Astrocyte (in vitro differentiated cells and primary cell): ENCODE measurements around the gene HK3. TPM values are rescaled to one million over a fixed set of nuclear protein-coding genes. Genes with fewer than 3 reads are reported as not detected.

Experiments used
- DNase-seq: peaks from one replicate; pipeline ENCODE4 v3.0.0-alpha.2; 2010; ENCODE audit warnings: low read depth
- FAIRE-seq: peaks from 2 replicates; lab custom pipeline; 2011; peaks lifted over from hg19 to GRCh38; lab: Jason Lieb, UNC
- H2AFZ ChIP-seq: 2 replicates; pipeline ENCODE4 v1.6.0; 2012; ENCODE audit warnings: low read depth, low read length, inconsistent platforms
- H3K27ac ChIP-seq: 2 replicates; pipeline ENCODE4 v1.5.1; 2011; ENCODE audit warnings: low read depth, low read length, inconsistent platforms
- H3K27me3 ChIP-seq: 2 replicates; pipeline ENCODE4 v1.6.0; 2011; ENCODE audit warnings: low read length, inconsistent platforms; ENCODE audit not compliant: insufficient read depth
- H3K36me3 ChIP-seq: 2 replicates; pipeline ENCODE4 v1.5.1; 2011; ENCODE audit warnings: low read length, inconsistent platforms; ENCODE audit not compliant: insufficient read depth
- H3K4me1 ChIP-seq: 2 replicates; pipeline ENCODE4 v1.5.1; 2011; ENCODE audit warnings: low read length, inconsistent platforms; ENCODE audit not compliant: insufficient read depth
- H3K4me2 ChIP-seq: 2 replicates; pipeline ENCODE4 v1.6.0; 2012; ENCODE audit warnings: low read length, inconsistent platforms
- H3K4me3 ChIP-seq: 2 replicates; pipeline ENCODE4 v1.5.1; 2011; ENCODE audit warnings: low read depth, mild to moderate bottlenecking, low read length, inconsistent platforms; ENCODE audit not compliant: insufficient read depth
- H3K79me2 ChIP-seq: 2 replicates; pipeline ENCODE4 v1.6.0; 2012; ENCODE audit warnings: mild to moderate bottlenecking, low read length, inconsistent platforms; ENCODE audit not compliant: insufficient read depth
- H3K9ac ChIP-seq: 2 replicates; pipeline ENCODE4 v1.6.0; 2012; ENCODE audit warnings: mild to moderate bottlenecking, low read length, inconsistent platforms
- H3K9me3 ChIP-seq: 2 replicates; pipeline ENCODE4 v1.5.1; 2012; ENCODE audit warnings: low read depth, mild to moderate bottlenecking, low read length, inconsistent platforms; ENCODE audit not compliant: insufficient read depth
- H4K20me1 ChIP-seq: 2 replicates; pipeline ENCODE4 v1.6.0; 2012; ENCODE audit warnings: low read length, inconsistent platforms; ENCODE audit not compliant: insufficient read depth
- H3K27ac Mint-ChIP-seq: one replicate; pipeline ENCODE4 v1.8.0; 2021; ENCODE audit warnings: mild to moderate bottlenecking, mixed read lengths; ENCODE audit not compliant: unreplicated experiment
- H3K27me3 Mint-ChIP-seq: one replicate; pipeline ENCODE4 v1.8.0; 2021; ENCODE audit warnings: low read depth, mixed read lengths; ENCODE audit not compliant: unreplicated experiment
- H3K36me3 Mint-ChIP-seq: one replicate; pipeline ENCODE4 v1.8.0; 2021; ENCODE audit warnings: low read depth, mixed read lengths; ENCODE audit not compliant: unreplicated experiment
- H3K4me1 Mint-ChIP-seq: one replicate; pipeline ENCODE4 v1.8.0; 2021; ENCODE audit warnings: low read depth, mixed read lengths; ENCODE audit not compliant: unreplicated experiment
- H3K4me3 Mint-ChIP-seq: one replicate; pipeline ENCODE4 v1.8.0; 2021; ENCODE audit warnings: mild to moderate bottlenecking, moderate library complexity, mixed read lengths; ENCODE audit not compliant: unreplicated experiment
- H3K9me3 Mint-ChIP-seq: one replicate; pipeline ENCODE4 v1.8.0; 2021; ENCODE audit warnings: mild to moderate bottlenecking, mixed read lengths; ENCODE audit not compliant: unreplicated experiment
- EZH2 ChIP-seq: IDR thresholded peaks from 2 replicates; pipeline ENCODE4 v1.6.1; 2012; ENCODE audit warnings: mild to moderate bottlenecking, low read length, inconsistent platforms; ENCODE audit not compliant: insufficient read depth
- total RNA-seq: library from RNA; stranded (reverse); gene quantifications from 2 replicates; pipeline ENCODE4 v1.2.1, GENCODE V29; 2021
- TF ChIP-seq, protein P1 (sequence below): IDR thresholded peaks from 2 replicates; pipeline ENCODE4 v1.5.1; 2011; ENCODE audit warnings: low read depth, mild to moderate bottlenecking, inconsistent platforms, low read length, moderate library complexity; ENCODE audit not compliant: insufficient read depth

The HK3 gene
- total RNA-seq, 1 donor from 2014 or later: not detected

DNA sequence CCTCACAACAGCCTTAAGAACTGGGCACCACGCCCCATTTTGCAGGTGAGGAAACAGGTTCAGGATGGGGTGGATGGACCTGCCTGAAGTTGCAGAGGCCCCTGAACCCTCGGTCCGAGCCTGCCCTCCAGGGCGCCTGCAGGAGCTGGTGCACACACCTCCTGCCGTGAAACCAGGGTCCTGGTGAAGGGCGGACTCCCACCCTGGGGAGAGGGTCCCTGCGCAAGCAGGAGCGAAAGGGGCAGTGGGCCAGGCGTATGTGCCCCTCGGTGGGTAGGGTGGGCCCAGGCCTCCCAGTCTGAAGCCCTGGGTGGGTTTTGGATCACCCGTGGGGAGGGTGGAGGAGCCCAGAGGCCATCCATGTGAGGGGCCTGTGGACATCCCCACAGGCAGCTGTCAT lies 37.9 kb downstream of the HK3 start:
- H3K4me2 ChIP-seq: no peak overlapping the region
- Mint-ChIP-seq H3K36me3 (no peaks in the 10 kb centered on the region), H3K4me1 (peaks cover 4% of the 10 kb centered on the region), H3K27me3 (peaks cover 60% of the 10 kb centered on the region), H3K27ac (no peak overlapping the region), H3K4me3 (no peak overlapping the region), H3K9me3 (no peaks in the 10 kb centered on the region)
- H3K9ac ChIP-seq: no peak overlapping the region
- no peak for DNase-seq
- no peak overlapping the region for H3K4me3 ChIP-seq
- H3K27ac ChIP-seq: no peak overlapping the region
- H4K20me1 ChIP-seq: no peaks in the 10 kb centered on the region
- TF ChIP-seq, protein P1, sequence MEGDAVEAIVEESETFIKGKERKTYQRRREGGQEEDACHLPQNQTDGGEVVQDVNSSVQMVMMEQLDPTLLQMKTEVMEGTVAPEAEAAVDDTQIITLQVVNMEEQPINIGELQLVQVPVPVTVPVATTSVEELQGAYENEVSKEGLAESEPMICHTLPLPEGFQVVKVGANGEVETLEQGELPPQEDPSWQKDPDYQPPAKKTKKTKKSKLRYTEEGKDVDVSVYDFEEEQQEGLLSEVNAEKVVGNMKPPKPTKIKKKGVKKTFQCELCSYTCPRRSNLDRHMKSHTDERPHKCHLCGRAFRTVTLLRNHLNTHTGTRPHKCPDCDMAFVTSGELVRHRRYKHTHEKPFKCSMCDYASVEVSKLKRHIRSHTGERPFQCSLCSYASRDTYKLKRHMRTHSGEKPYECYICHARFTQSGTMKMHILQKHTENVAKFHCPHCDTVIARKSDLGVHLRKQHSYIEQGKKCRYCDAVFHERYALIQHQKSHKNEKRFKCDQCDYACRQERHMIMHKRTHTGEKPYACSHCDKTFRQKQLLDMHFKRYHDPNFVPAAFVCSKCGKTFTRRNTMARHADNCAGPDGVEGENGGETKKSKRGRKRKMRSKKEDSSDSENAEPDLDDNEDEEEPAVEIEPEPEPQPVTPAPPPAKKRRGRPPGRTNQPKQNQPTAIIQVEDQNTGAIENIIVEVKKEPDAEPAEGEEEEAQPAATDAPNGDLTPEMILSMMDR: no peak
- no peak for TF ChIP-seq EZH2
- H3K9me3 ChIP-seq: no peaks in the 10 kb centered on the region
- H3K36me3 ChIP-seq: no peaks in the 10 kb centered on the region
- H2AFZ ChIP-seq: no peak overlapping the region
- H3K79me2 ChIP-seq: no peaks in the 10 kb centered on the region
- no peaks in the 10 kb centered on the region for H3K4me1 ChIP-seq
- H3K27me3 ChIP-seq: peaks cover 21% of the 10 kb centered on the region
- no peak for FAIRE-seq

DNA sequence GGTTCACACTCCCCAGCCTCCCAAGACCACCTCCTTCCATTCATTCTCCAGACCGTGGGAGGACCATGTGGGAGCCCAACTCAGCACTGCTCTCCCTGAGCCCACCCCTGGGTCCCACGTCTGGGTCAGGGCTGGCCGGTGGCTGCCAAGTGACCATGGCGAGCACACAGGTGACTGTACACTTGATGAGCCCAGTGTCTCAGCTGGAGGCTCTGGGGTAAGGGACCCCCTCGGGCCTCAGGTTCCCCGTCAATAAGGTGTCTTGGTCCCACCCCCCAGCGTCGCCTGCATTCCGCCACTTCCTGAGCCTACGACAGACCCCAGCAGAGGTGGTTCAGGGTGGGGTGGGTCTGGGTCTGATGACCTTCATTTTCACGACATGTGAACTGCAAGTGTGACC lies 38.8 kb downstream of the HK3 start:
- Histone ChIP-seq H3K27ac (no peak overlapping the region), H3K4me3 (no peak overlapping the region), H3K36me3 (no peaks in the 10 kb centered on the region), H2AFZ (no peak overlapping the region), H3K9me3 (no peaks in the 10 kb centered on the region), H3K9ac (no peak overlapping the region), H4K20me1 (no peaks in the 10 kb centered on the region), H3K79me2 (no peaks in the 10 kb centered on the region), H3K27me3 (peaks cover 16% of the 10 kb centered on the region), H3K4me2 (no peak overlapping the region), H3K4me1 (no peaks in the 10 kb centered on the region)
- no peaks in the 10 kb centered on the region for H3K9me3 Mint-ChIP-seq
- H3K27me3 Mint-ChIP-seq: peaks cover 51% of the 10 kb centered on the region
- H3K27ac Mint-ChIP-seq: no peak overlapping the region
- H3K36me3 Mint-ChIP-seq: no peaks in the 10 kb centered on the region
- FAIRE-seq: no peak
- no peak for DNase-seq
- TF ChIP-seq EZH2: no peak
- TF ChIP-seq, protein P1: no peak
- no peak overlapping the region for H3K4me3 Mint-ChIP-seq
- H3K4me1 Mint-ChIP-seq: peaks cover 4% of the 10 kb centered on the region

DNA sequence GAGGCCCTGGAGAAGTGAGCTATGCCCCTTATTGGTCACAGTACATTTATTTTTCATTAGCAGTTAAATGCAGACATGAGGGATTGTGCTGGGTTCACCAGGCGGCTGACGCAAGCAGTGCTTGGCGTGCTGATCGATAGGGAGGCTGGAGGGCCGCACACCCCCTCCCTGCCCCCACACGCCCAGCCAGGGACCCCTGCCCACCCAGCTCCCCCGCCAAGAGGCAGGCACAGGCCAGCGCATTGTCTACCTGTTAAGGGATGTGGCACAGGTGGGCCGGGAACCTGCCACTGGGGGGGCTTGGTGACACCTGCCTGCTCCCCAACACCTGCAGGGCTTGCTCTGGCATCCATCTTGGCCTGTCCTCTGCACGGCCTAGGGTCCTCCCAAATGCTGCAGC lies 39.2 kb downstream of the HK3 start:
- Histone ChIP-seq H3K4me3 (no peak overlapping the region), H3K4me2 (no peak overlapping the region), H2AFZ (no peak overlapping the region), H3K36me3 (no peaks in the 10 kb centered on the region), H3K9me3 (no peaks in the 10 kb centered on the region), H3K27me3 (peaks cover 16% of the 10 kb centered on the region), H4K20me1 (no peaks in the 10 kb centered on the region), H3K9ac (no peak overlapping the region), H3K4me1 (no peaks in the 10 kb centered on the region), H3K27ac (no peak overlapping the region), H3K79me2 (no peaks in the 10 kb centered on the region)
- H3K9me3 Mint-ChIP-seq: no peaks in the 10 kb centered on the region
- no peak for TF ChIP-seq EZH2
- TF ChIP-seq, protein P1: no peak
- peaks cover 51% of the 10 kb centered on the region for H3K27me3 Mint-ChIP-seq
- no peak overlapping the region for H3K4me3 Mint-ChIP-seq
- H3K27ac Mint-ChIP-seq: no peak overlapping the region
- H3K36me3 Mint-ChIP-seq: no peaks in the 10 kb centered on the region
- DNase-seq: no peak
- H3K4me1 Mint-ChIP-seq: peaks cover 6% of the 10 kb centered on the region
- no peak for FAIRE-seq
